ENCODE results near the gene KAZALD1. TPM values are rescaled to one million over a fixed set of nuclear protein-coding genes. Genes with fewer than 3 reads are reported as not detected.

The KAZALD1 gene
- total and polyA plus RNA-seq, 4 donors = 2.5 to 10.0 (median 4.3) TPM

DNA sequence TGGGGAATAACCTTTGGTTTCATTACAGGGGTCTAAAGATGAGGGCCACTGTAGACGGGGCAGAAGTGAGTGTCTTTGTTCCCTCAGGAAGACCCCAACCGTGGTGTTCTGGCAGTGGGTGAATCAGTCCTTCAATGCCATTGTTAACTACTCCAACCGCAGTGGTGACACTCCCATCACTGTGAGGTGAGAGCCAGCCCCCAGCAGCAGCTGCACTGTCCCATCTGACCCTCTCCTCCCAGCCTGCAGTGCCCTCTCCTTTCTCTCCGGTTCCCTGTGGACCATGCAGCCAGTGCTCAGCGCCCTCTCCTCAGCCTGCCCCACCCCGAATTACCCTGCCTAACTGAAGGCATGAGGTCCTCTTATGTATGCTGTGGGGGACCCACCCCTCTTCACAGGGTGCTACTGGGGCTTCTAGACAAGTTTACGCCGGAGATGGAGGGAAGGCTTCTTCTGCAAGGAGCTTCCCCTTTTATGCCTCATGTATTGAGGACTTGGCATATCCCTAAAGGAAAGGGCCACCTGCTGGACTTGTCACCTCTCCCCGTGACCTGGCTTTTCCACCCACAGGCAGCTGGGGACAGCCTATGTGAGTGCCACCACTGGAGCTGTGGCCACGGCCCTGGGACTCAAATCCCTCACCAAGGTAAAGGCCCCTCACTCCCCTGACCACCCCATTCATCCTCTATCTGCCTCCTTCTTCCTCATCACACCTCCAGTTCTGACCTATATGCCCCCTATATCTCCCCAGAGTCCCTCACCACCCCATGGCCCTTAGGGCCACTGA is 25.7 kb upstream of the KAZALD1 start:
- Histone ChIP-seq H3K4me3 (ENCODE audit: low read depth, low read length) (no peak overlapping the region), H3K27me3 (ENCODE audit: control insufficient read depth, insufficient read depth, low read length) (no peaks in the 10 kb centered on the region), H3K36me3 (ENCODE audit: control insufficient read depth, insufficient read depth, low read length) (peaks cover 44% of the 10 kb centered on the region), H3K27ac (ENCODE audit: low read depth, low read length) (no peak overlapping the region), H3K9me3 (ENCODE audit: control insufficient read depth, insufficient read depth, low read length) (no peaks in the 10 kb centered on the region), H3K4me1 (ENCODE audit: control insufficient read depth, insufficient read depth, low read length) (peaks cover 43% of the 10 kb centered on the region)
- 70% methylated on average over 7 of the region's 10 CpGs for WGBS (ENCODE audit: insufficient coverage)
- DNase-seq (ENCODE audit: low read depth in 4 of 6, low spot score in 6 of 6) = no peak

DNA sequence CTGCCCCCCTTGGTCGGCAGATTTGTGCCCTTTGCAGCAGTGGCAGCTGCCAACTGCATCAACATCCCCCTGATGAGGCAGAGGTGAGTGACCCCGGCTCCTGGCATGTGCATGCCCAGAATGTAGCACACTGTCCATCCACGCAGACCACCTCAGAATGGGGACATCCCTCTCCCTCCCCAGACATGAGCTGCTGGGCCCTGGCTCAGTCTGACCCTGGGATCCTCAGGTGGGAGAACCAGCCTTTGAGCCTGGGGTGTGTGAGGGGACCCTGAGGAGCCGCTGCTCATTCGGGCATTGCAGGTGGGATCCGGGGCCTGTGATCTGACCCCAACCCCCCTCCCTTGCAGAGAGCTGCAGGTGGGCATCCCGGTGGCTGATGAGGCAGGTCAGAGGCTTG is 25.1 kb upstream of the KAZALD1 start:
- Histone ChIP-seq H3K9me3 (ENCODE audit: control insufficient read depth, insufficient read depth, low read length) (no peaks in the 10 kb centered on the region), H3K36me3 (ENCODE audit: control insufficient read depth, insufficient read depth, low read length) (peaks cover 44% of the 10 kb centered on the region), H3K27me3 (ENCODE audit: control insufficient read depth, insufficient read depth, low read length) (no peaks in the 10 kb centered on the region), H3K4me3 (ENCODE audit: low read depth, low read length) (no peak overlapping the region), H3K4me1 (ENCODE audit: control insufficient read depth, insufficient read depth, low read length) (peaks cover 43% of the 10 kb centered on the region), H3K27ac (ENCODE audit: low read depth, low read length) (no peak overlapping the region)
- WGBS (ENCODE audit: insufficient coverage) = 87% methylated on average over 4 of the region's 7 CpGs
- no peak for DNase-seq (ENCODE audit: low read depth in 4 of 6, low spot score in 6 of 6)

DNA sequence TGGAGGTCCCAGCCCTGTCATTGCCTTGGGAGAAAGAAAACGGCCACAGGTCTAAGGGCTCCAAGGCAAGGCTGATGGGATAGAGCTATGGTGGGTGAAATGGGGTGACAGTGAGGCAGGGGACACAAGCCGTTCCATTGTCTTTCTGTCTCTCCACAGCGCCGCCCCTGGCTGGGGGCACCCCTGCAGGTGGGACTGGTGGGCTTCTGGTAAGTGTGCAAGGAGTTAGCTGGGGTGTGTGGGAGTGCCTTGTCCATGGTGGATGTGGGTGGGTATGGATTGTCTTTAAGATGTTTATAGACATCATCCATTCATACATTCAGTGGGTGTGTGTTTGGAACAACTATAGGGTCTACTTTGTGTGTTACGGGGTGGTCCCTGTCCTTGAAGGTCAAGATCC is 23.3 kb upstream of the KAZALD1 start:
- no peak overlapping the region for H3K4me3 ChIP-seq (ENCODE audit: low read depth, low read length)
- DNase-seq (ENCODE audit: low read depth in 4 of 6, low spot score in 6 of 6) = no peak
- no peaks in the 10 kb centered on the region for H3K27me3 ChIP-seq (ENCODE audit: control insufficient read depth, insufficient read depth, low read length)
- WGBS (ENCODE audit: insufficient coverage) = 17% methylated on average over 4 of the region's 5 CpGs
- H3K4me1 ChIP-seq (ENCODE audit: control insufficient read depth, insufficient read depth, low read length) = peaks cover 40% of the 10 kb centered on the region
- no peak overlapping the region for H3K27ac ChIP-seq (ENCODE audit: low read depth, low read length)
- peaks cover 44% of the 10 kb centered on the region for H3K36me3 ChIP-seq (ENCODE audit: control insufficient read depth, insufficient read depth, low read length)
- H3K9me3 ChIP-seq (ENCODE audit: control insufficient read depth, insufficient read depth, low read length) = no peaks in the 10 kb centered on the region

DNA sequence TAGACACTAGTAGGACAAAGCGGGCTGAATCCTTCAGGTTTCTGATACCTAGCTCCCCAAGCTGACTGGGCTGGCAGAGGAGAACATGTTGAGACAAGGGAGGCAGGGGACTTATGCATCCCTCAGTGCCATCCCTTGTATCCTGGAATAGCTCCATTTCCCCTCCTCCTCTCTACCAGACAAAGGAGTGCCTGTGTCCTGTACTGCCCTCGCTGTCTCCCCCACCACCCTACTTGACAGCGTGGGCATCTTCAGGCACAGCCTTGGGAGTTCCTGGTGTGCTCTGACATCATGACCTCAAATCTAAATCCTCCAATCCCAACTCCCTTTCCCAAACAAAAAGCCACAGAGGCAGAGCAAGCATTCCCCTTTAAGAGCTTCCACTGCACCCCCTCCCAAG is 21.7 kb upstream of the KAZALD1 start:
- H3K27ac ChIP-seq (ENCODE audit: low read depth, low read length) = no peak overlapping the region
- WGBS (ENCODE audit: insufficient coverage) = 68% methylated on average over 3 of the region's 3 CpGs
- DNase-seq (ENCODE audit: low read depth in 4 of 6, low spot score in 6 of 6) = peak in 1 of 6 donors; percentile 19
- H3K4me1 ChIP-seq (ENCODE audit: control insufficient read depth, insufficient read depth, low read length) = peaks cover 40% of the 10 kb centered on the region
- H3K4me3 ChIP-seq (ENCODE audit: low read depth, low read length) = no peak overlapping the region
- H3K9me3 ChIP-seq (ENCODE audit: control insufficient read depth, insufficient read depth, low read length) = no peaks in the 10 kb centered on the region
- H3K36me3 ChIP-seq (ENCODE audit: control insufficient read depth, insufficient read depth, low read length) = peaks cover 44% of the 10 kb centered on the region
- H3K27me3 ChIP-seq (ENCODE audit: control insufficient read depth, insufficient read depth, low read length) = peaks cover 3% of the 10 kb centered on the region

- WGBS (ENCODE audit: insufficient coverage) = 0% methylated on average over 1 of the region's 2 CpGs
- Histone ChIP-seq H3K9me3 (ENCODE audit: control insufficient read depth, insufficient read depth, low read length) (no peaks in the 10 kb centered on the region), H3K4me3 (ENCODE audit: low read depth, low read length) (no peak overlapping the region), H3K27ac (ENCODE audit: low read depth, low read length) (no peak overlapping the region), H3K4me1 (ENCODE audit: control insufficient read depth, insufficient read depth, low read length) (peaks cover 40% of the 10 kb centered on the region), H3K27me3 (ENCODE audit: control insufficient read depth, insufficient read depth, low read length) (peaks cover 8% of the 10 kb centered on the region), H3K36me3 (ENCODE audit: control insufficient read depth, insufficient read depth, low read length) (peaks cover 37% of the 10 kb centered on the region)
- DNase-seq (ENCODE audit: low read depth in 4 of 6, low spot score in 6 of 6) = no peak
Observed at GRCh38 chr10:101040851-101041250, 20.9 kb upstream of the KAZALD1 start.

DNA sequence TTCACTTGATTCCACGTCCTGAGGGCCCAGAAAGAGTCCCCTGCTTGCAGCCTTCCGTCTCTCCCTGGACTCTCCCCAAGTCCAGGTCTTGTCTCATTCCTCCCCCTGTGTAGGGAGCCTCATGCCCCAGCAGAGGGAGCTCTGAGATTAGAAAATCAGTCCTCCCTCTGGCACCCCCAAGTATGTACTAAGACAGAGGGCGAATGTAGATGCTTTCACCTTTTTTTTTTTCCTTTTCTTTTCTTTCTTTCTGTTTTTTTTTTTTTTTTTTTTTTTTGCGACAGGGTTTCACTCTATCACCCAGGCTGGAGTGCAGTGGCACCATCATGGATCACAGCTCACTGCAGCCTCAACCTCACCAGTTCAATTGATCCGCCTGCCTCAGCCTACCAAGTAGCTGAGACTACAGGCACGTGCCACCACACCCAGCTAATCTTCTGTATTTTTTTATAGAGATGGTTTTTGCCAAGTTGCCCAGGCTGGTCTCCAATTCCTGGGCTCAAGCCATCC is 20.5 kb upstream of the KAZALD1 start:
- no peak overlapping the region for H3K4me3 ChIP-seq (ENCODE audit: low read depth, low read length)
- H3K9me3 ChIP-seq (ENCODE audit: control insufficient read depth, insufficient read depth, low read length) = no peaks in the 10 kb centered on the region
- H3K4me1 ChIP-seq (ENCODE audit: control insufficient read depth, insufficient read depth, low read length) = peaks cover 40% of the 10 kb centered on the region
- H3K36me3 ChIP-seq (ENCODE audit: control insufficient read depth, insufficient read depth, low read length) = peaks cover 32% of the 10 kb centered on the region
- H3K27ac ChIP-seq (ENCODE audit: low read depth, low read length) = no peak overlapping the region
- 33% methylated on average over 3 of the region's 6 CpGs for WGBS (ENCODE audit: insufficient coverage)
- peaks cover 12% of the 10 kb centered on the region for H3K27me3 ChIP-seq (ENCODE audit: control insufficient read depth, insufficient read depth, low read length)
- DNase-seq (ENCODE audit: low read depth in 4 of 6, low spot score in 6 of 6) = peak in 3 of 6 donors; percentile 67 to 95 (median 94)

GRCh38 chr10:101042118-101042517 is 19.7 kb upstream of the KAZALD1 start:
- peaks cover 20% of the 10 kb centered on the region for H3K27me3 ChIP-seq (ENCODE audit: control insufficient read depth, insufficient read depth, low read length)
- peak overlapping the region; percentile 94 for H3K27ac ChIP-seq (ENCODE audit: low read depth, low read length)
- H3K36me3 ChIP-seq (ENCODE audit: control insufficient read depth, insufficient read depth, low read length) = peaks cover 24% of the 10 kb centered on the region
- H3K4me3 ChIP-seq (ENCODE audit: low read depth, low read length) = peak overlapping the region; percentile 76
- DNase-seq (ENCODE audit: low read depth in 4 of 6, low spot score in 6 of 6) = no peak
- WGBS (ENCODE audit: insufficient coverage) = 91% methylated on average over 3 of the region's 4 CpGs
- H3K4me1 ChIP-seq (ENCODE audit: control insufficient read depth, insufficient read depth, low read length) = peaks cover 45% of the 10 kb centered on the region
- H3K9me3 ChIP-seq (ENCODE audit: control insufficient read depth, insufficient read depth, low read length) = no peaks in the 10 kb centered on the region

DNA sequence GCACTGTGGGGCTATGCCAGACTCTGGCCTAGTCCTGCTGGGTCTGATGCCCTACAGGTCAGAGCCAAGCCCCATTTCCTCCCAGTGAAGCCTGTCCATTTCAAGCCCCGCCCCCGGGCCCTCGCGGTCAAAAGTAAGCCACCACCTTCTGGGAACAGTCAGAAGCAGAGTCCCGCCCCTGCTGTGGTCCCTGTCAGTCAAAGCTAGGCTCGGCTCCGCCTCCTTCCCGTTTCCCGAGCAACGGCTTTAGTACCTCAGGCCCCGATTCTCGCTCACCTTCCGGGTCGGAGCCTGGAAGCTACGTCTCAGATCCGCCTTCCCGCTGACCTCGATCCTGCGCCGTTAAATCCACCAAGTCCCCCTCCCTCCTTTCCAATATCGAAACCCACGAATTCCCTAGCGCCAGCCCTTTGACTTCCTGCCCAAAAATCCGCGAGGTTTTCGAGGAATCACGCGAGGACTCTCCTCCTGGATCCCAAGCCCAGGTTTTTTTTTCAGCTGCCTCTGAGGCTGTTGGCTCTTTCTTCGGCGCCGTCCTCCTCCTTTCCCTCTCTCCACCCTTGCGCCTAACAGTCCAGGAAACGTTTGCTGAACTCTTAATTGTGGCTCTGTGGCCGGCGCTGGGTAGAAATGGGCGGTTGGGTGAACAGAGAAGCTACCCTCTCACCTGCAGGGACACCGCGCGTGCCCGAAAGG is 19.0 kb upstream of the KAZALD1 start:
- DNase-seq (ENCODE audit: low read depth in 4 of 6, low spot score in 6 of 6) = peak; percentile 74 to 97 (median 88)
- peak overlapping the region; percentile 76 for H3K4me3 ChIP-seq (ENCODE audit: low read depth, low read length)
- H3K27ac ChIP-seq (ENCODE audit: low read depth, low read length) = peak overlapping the region; percentile 94
- H3K4me1 ChIP-seq (ENCODE audit: control insufficient read depth, insufficient read depth, low read length) = peaks cover 52% of the 10 kb centered on the region
- WGBS (ENCODE audit: insufficient coverage) = under 1% methylated on average over 28 of the region's 40 CpGs
- H3K36me3 ChIP-seq (ENCODE audit: control insufficient read depth, insufficient read depth, low read length) = peaks cover 17% of the 10 kb centered on the region
- peaks cover 27% of the 10 kb centered on the region for H3K27me3 ChIP-seq (ENCODE audit: control insufficient read depth, insufficient read depth, low read length)
- no peaks in the 10 kb centered on the region for H3K9me3 ChIP-seq (ENCODE audit: control insufficient read depth, insufficient read depth, low read length)

GRCh38 chr10:101043363-101043707 is 18.5 kb upstream of the KAZALD1 start:
- H3K4me3 ChIP-seq (ENCODE audit: low read depth, low read length) = peak overlapping the region; percentile 76
- 10% methylated on average over 2 of the region's 2 CpGs for WGBS (ENCODE audit: insufficient coverage)
- peaks cover 14% of the 10 kb centered on the region for H3K36me3 ChIP-seq (ENCODE audit: control insufficient read depth, insufficient read depth, low read length)
- no peak for DNase-seq (ENCODE audit: low read depth in 4 of 6, low spot score in 6 of 6)
- H3K27me3 ChIP-seq (ENCODE audit: control insufficient read depth, insufficient read depth, low read length) = peaks cover 32% of the 10 kb centered on the region
- peaks cover 57% of the 10 kb centered on the region for H3K4me1 ChIP-seq (ENCODE audit: control insufficient read depth, insufficient read depth, low read length)
- H3K27ac ChIP-seq (ENCODE audit: low read depth, low read length) = peak overlapping the region; percentile 94
- no peaks in the 10 kb centered on the region for H3K9me3 ChIP-seq (ENCODE audit: control insufficient read depth, insufficient read depth, low read length)
